ENCODE results near the gene EMC9. TPM values are rescaled to one million over a fixed set of nuclear protein-coding genes. Genes with fewer than 3 reads are reported as not detected.

Gene EMC9
- polyA plus RNA-seq, 3 donors, result 6.4 to 9.4 (median 8.5) TPM

- Histone ChIP-seq H4K20me1 (ENCODE audit: insufficient read depth, low read length) (peaks cover 5% of the 10 kb centered on the region), H3K79me2 (ENCODE audit: insufficient read depth, low read length) (peaks cover 20% of the 10 kb centered on the region), H3K27me3 (ENCODE audit: control insufficient read depth in 2 of 2, insufficient read depth in 2 of 2, low read length in 2 of 2) (no peaks in the 10 kb centered on the region), H3K4me2 (replicated peaks; ENCODE audit: extremely low read depth, low read length, poor library complexity, severe bottlenecking) (no peak overlapping the region), H3K4me3 (replicated peaks in 1 of 3; ENCODE audit: low read depth in 2 of 3, low read length in 3 of 3) (no peak overlapping the region), H3K36me3 (replicated peaks in 1 of 2; ENCODE audit: control insufficient read depth in 1 of 2, insufficient read depth in 2 of 2, low read length in 2 of 2) (peaks cover 68 to 75% of the 10 kb centered on the region in 2 donors), H3K9ac (ENCODE audit: insufficient read depth, low read length, poor library complexity, severe bottlenecking) (no peak overlapping the region), H3K27ac (ENCODE audit: low read depth in 1 of 2, low read length in 2 of 2) (peak overlapping the region in 1 of 2 donors; percentile 36), H3K9me3 (replicated peaks in 1 of 2; ENCODE audit: control insufficient read depth in 1 of 2, insufficient read depth in 1 of 2, low read length in 2 of 2) (no peaks in the 10 kb centered on the region), H3K4me1 (ENCODE audit: control insufficient read depth in 1 of 2, insufficient read depth in 2 of 2, low read length in 2 of 2) (peaks cover 12 to 22% of the 10 kb centered on the region in 2 donors), H2AFZ (ENCODE audit: insufficient read depth, low read depth, low read length, poor library complexity, severe bottlenecking) (no peak overlapping the region)
- Mint-ChIP-seq H3K4me1 (peaks cover 20% of the 10 kb centered on the region), H3K9me3 (no peaks in the 10 kb centered on the region), H3K36me3 (peaks cover 54 to 85% of the 10 kb centered on the region in 2 donors), H3K27ac (peak overlapping the region in 3 of 7 donors; percentile 22 to 80 (median 61)), H3K4me3 (no peak overlapping the region), H3K27me3 (ENCODE audit: low read depth in 3 of 3) (peaks cover 0 to 2% (median 0%) of the 10 kb centered on the region in 3 donors)
- no peak for TF ChIP-seq CTCF (IDR thresholded peaks at IDR 0.05)
- DNase-seq, result no peak
- WGBS (ENCODE audit: insufficient coverage), result 100% methylated on average over 1 of the region's 1 CpG
- intact Hi-C loops (cut with micrococcal nuclease), result no loop called here
Measured at GRCh38 chr14:24156840-24157239, 15.4 kb upstream of the EMC9 start.

- Histone ChIP-seq H3K4me2 (replicated peaks; ENCODE audit: extremely low read depth, low read length, poor library complexity, severe bottlenecking) (no peak overlapping the region), H3K79me2 (ENCODE audit: insufficient read depth, low read length) (peaks cover 22% of the 10 kb centered on the region), H3K4me1 (ENCODE audit: control insufficient read depth in 1 of 2, insufficient read depth in 2 of 2, low read length in 2 of 2) (peaks cover under 1 to 5% of the 10 kb centered on the region in 2 donors), H4K20me1 (ENCODE audit: insufficient read depth, low read length) (peaks cover 21% of the 10 kb centered on the region), H3K9me3 (replicated peaks in 1 of 2; ENCODE audit: control insufficient read depth in 1 of 2, insufficient read depth in 1 of 2, low read length in 2 of 2) (no peaks in the 10 kb centered on the region), H3K27ac (ENCODE audit: low read depth in 1 of 2, low read length in 2 of 2) (peak overlapping the region in 1 of 2 donors; percentile 20), H2AFZ (ENCODE audit: insufficient read depth, low read depth, low read length, poor library complexity, severe bottlenecking) (no peak overlapping the region), H3K4me3 (replicated peaks in 1 of 3; ENCODE audit: low read depth in 2 of 3, low read length in 3 of 3) (no peak overlapping the region), H3K36me3 (replicated peaks in 1 of 2; ENCODE audit: control insufficient read depth in 1 of 2, insufficient read depth in 2 of 2, low read length in 2 of 2) (peaks cover 78 to 86% of the 10 kb centered on the region in 2 donors), H3K27me3 (ENCODE audit: control insufficient read depth in 2 of 2, insufficient read depth in 2 of 2, low read length in 2 of 2) (no peaks in the 10 kb centered on the region), H3K9ac (ENCODE audit: insufficient read depth, low read length, poor library complexity, severe bottlenecking) (no peak overlapping the region)
- peak overlapping the region in 4 of 7 donors; percentile 26 to 80 (median 42) for H3K27ac Mint-ChIP-seq
- 92% methylated on average over 10 of the region's 10 CpGs for WGBS (ENCODE audit: insufficient coverage)
- no peaks in the 10 kb centered on the region for H3K9me3 Mint-ChIP-seq
- H3K4me1 Mint-ChIP-seq, result peaks cover 9% of the 10 kb centered on the region
- TF ChIP-seq CTCF (IDR thresholded peaks at IDR 0.05), result no peak
- intact Hi-C loops (cut with micrococcal nuclease), result no loop called here
- H3K36me3 Mint-ChIP-seq, result peaks cover 65 to 92% of the 10 kb centered on the region in 2 donors
- DNase-seq, result no peak
- peaks cover 0 to 2% (median 0%) of the 10 kb centered on the region in 3 donors for H3K27me3 Mint-ChIP-seq (ENCODE audit: low read depth in 3 of 3)
- H3K4me3 Mint-ChIP-seq, result no peak overlapping the region
Measured at GRCh38 chr14:24155100-24155499, 13.7 kb upstream of the EMC9 start.

All from CD14-positive monocyte (primary cell).